ENCODE measurements around the gene HPSE2.
A peak's percentile ranks its signal among the peaks of the same experiment; 100 is the strongest.

Gene HPSE2

GRCh38 chr10:98420786-98421185 lies 814.9 kb downstream of the HPSE2 start:
- no peak for DNase-seq

GRCh38 chr10:98419469-98420261 lies 816.0 kb downstream of the HPSE2 start:
- no peak for DNase-seq

GRCh38 chr10:98418665-98419468 lies 816.8 kb downstream of the HPSE2 start:
- no peak for DNase-seq

GRCh38 chr10:98417973-98418664 lies 817.5 kb downstream of the HPSE2 start:
- DNase-seq: no peak

- no peak for DNase-seq
These were observed 818.1 kb downstream of the HPSE2 start for GRCh38 chr10:98417481-98417959.

GRCh38 chr10:98416606-98417388 lies 818.9 kb downstream of the HPSE2 start:
- DNase-seq: no peak

- peak; percentile 6 for DNase-seq
These were observed 819.9 kb downstream of the HPSE2 start for GRCh38 chr10:98415731-98416119.

- DNase-seq: peak; percentile 63
These were observed 820.5 kb downstream of the HPSE2 start, which contains the start of gene PYROXD2 for GRCh38 chr10:98414932-98415730. Gene PYROXD2, minus strand, starts transcription at chr10:98415182. Its CDS starts 47 bp downstream, at chr10:98415135.

- DNase-seq: no peak
These were observed 821.1 kb downstream of the HPSE2 start for GRCh38 chr10:98414578-98414931.

GRCh38 chr10:98411768-98412167 lies 823.9 kb downstream of the HPSE2 start:
- no peak for DNase-seq

GRCh38 chr10:98411166-98411565 lies 824.5 kb downstream of the HPSE2 start:
- no peak for DNase-seq

- no peak for DNase-seq
These were observed 824.9 kb downstream of the HPSE2 start for GRCh38 chr10:98410759-98411158.

GRCh38 chr10:98410135-98410743 lies 825.4 kb downstream of the HPSE2 start:
- no peak for DNase-seq

- DNase-seq: no peak
These were observed 826.9 kb downstream of the HPSE2 start for GRCh38 chr10:98408799-98409198.

- DNase-seq: no peak
These were observed 827.9 kb downstream of the HPSE2 start for GRCh38 chr10:98407744-98408241.
